Caki2 (cell line): Measurements from ENCODE around the gene CACNA1I. TPM values are rescaled to one million over a fixed set of nuclear protein-coding genes. Genes with fewer than 3 reads are reported as not detected.

Experiments
- DNase-seq: peaks from one replicate; pipeline ENCODE4 v3.0.0-alpha.2; 2015; ENCODE audit warnings: low read depth
- in situ Hi-C: cut with HindIII; loops from 2 replicates; pipeline ENCODE4 v1.10.0; 2016; ENCODE audit warnings: low sequenced_read_pairs, low pct_unique_long_range_greater_than_20kb, mixed read lengths
- total RNA-seq: library from RNA; depleted of rRNA; stranded (reverse); fragments of >200 nt; shearing (Covaris generic); gene quantifications from 2 replicates; pipeline ENCODE4 v1.2.3, GENCODE V29; 2014; ENCODE audit warnings: low replicate concordance

CACNA1I gene
- total RNA-seq, 1 experiment from 2014 or later = not detected

GRCh38 chr22:39654131-39654926, 83.8 kb downstream of the CACNA1I start:
- in situ Hi-C loops = no loop called here

GRCh38 chr22:39655004-39655579, 84.5 kb downstream of the CACNA1I start:
- no peak for DNase-seq
- in situ Hi-C loops = no loop called here

More at GRCh38 chr22:39654131-39654926, 83.8 kb downstream of the CACNA1I start:
- no peak for DNase-seq

- no peak for DNase-seq
- in situ Hi-C loops = no loop called here
Observed at GRCh38 chr22:39655831-39656230, 85.3 kb downstream of the CACNA1I start.

GRCh38 chr22:39656495-39657490, 86.2 kb downstream of the CACNA1I start:
- in situ Hi-C loops = no loop called here
- no peak for DNase-seq

GRCh38 chr22:39658367-39658766, 87.8 kb downstream of the CACNA1I start:
- no peak for DNase-seq
- in situ Hi-C loops = no loop called here

GRCh38 chr22:39658806-39659463, 88.4 kb downstream of the CACNA1I start:
- DNase-seq = no peak
- in situ Hi-C loops = no loop called here

GRCh38 chr22:39661501-39661841, 90.9 kb downstream of the CACNA1I start:
- DNase-seq = no peak
- in situ Hi-C loops = no loop called here

GRCh38 chr22:39661842-39662685, 91.5 kb downstream of the CACNA1I start:
- no peak for DNase-seq
- in situ Hi-C loops = no loop called here

GRCh38 chr22:39662686-39663052, 92.1 kb downstream of the CACNA1I start:
- in situ Hi-C loops = no loop called here
- DNase-seq = no peak

GRCh38 chr22:39663751-39664150, 93.2 kb downstream of the CACNA1I start:
- DNase-seq = no peak
- in situ Hi-C loops = no loop called here

- no peak for DNase-seq
- in situ Hi-C loops = no loop called here
Observed at GRCh38 chr22:39664485-39665200, 94.1 kb downstream of the CACNA1I start.

GRCh38 chr22:39665229-39665628, 94.7 kb downstream of the CACNA1I start:
- no peak for DNase-seq
- in situ Hi-C loops = no loop called here

- no peak for DNase-seq
- in situ Hi-C loops = no loop called here
Observed at GRCh38 chr22:39665661-39666431, 95.3 kb downstream of the CACNA1I start.

- in situ Hi-C loops = no loop called here
- DNase-seq = no peak
Observed at GRCh38 chr22:39666495-39666894, 95.9 kb downstream of the CACNA1I start.

GRCh38 chr22:39666926-39667325, 96.4 kb downstream of the CACNA1I start:
- in situ Hi-C loops = no loop called here
- no peak for DNase-seq

- DNase-seq = no peak
- in situ Hi-C loops = no loop called here
Observed at GRCh38 chr22:39669432-39669831, 98.9 kb downstream of the CACNA1I start.
